ENCODE measurements around the gene HMX3. TPM values are rescaled to one million over a fixed set of nuclear protein-coding genes. Genes with fewer than 3 reads are reported as not detected.

HMX3 gene
- total RNA-seq, 1 experiment from 2014 or later = not detected

GRCh38 chr10:123101872-123102271 lies 33.9 kb upstream of the HMX3 start:
- Histone ChIP-seq H3K9me3 (ENCODE audit: control insufficient read depth, low read depth, low read length) (no peaks in the 10 kb centered on the region), H3K4ac (ENCODE audit: low read depth, low read length) (no peak overlapping the region), H3K23me2 (ENCODE audit: insufficient read length, low read depth, low read length, poor library complexity, severe bottlenecking) (no peaks in the 10 kb centered on the region), H2AFZ (ENCODE audit: low read length) (no peak overlapping the region), H4K20me1 (ENCODE audit: control insufficient read depth, insufficient read depth, insufficient read length) (peaks cover 2% of the 10 kb centered on the region), H3K4me2 (ENCODE audit: insufficient read depth, insufficient read length, low read length) (no peak overlapping the region), H3K27me3 (ENCODE audit: insufficient read depth, low read length) (no peaks in the 10 kb centered on the region), H4K5ac (ENCODE audit: insufficient read length, low read depth, low read length) (no peak overlapping the region), H3K27ac (ENCODE audit: insufficient read length, low read depth, low read length) (no peak overlapping the region), H3K23ac (ENCODE audit: insufficient read length, low read depth, low read length) (no peak overlapping the region), H3K79me1 (ENCODE audit: insufficient read depth, low read depth, low read length, poor library complexity, severe bottlenecking) (no peaks in the 10 kb centered on the region), H2AK5ac (ENCODE audit: insufficient read length, low read length) (no peak overlapping the region), H4K8ac (replicated peaks; ENCODE audit: insufficient read length, low read depth, low read length) (no peak overlapping the region), H3K56ac (ENCODE audit: insufficient read length, low read depth, low read length) (no peak overlapping the region), H2BK5ac (ENCODE audit: insufficient read length, low read length) (no peak overlapping the region), H4K91ac (ENCODE audit: insufficient read length, low read depth, low read length) (no peak overlapping the region), H3K4me1 (ENCODE audit: insufficient read depth, low read length) (no peaks in the 10 kb centered on the region; the same call in 1 of the 2 replicates), H3K79me2 (ENCODE audit: insufficient read depth, low read length) (no peaks in the 10 kb centered on the region), H3K9ac (ENCODE audit: extremely low read depth, insufficient read length, low read length) (no peak overlapping the region), H2BK20ac (ENCODE audit: low read depth, low read length, poor library complexity, severe bottlenecking) (no peak overlapping the region), H3K14ac (ENCODE audit: insufficient read depth, low read length) (no peak overlapping the region), H2BK120ac (ENCODE audit: low read depth, low read length, poor library complexity, severe bottlenecking) (no peak overlapping the region), H2BK12ac (ENCODE audit: insufficient read length, low read depth, low read length) (no peak overlapping the region), H2BK15ac (ENCODE audit: low read depth, low read length) (no peak overlapping the region), H3K18ac (ENCODE audit: insufficient read length, low read depth, low read length) (no peak overlapping the region), H3T11ph (ENCODE audit: low read length) (no peak overlapping the region)
- no peak for TF ChIP-seq CTCF (conservative IDR thresholded peaks at IDR 0.05)
- Mint-ChIP-seq H3K27ac (no peak overlapping the region), H3K4me3 (no peak overlapping the region), H3K4me1 (peaks cover 21 to 22% of the 10 kb centered on the region in 2 experiments), H3K9me3 (no peaks in the 10 kb centered on the region), H3K36me3 (ENCODE audit: insufficient read depth in 1 of 3, low read depth in 3 of 3) (no peaks in the 10 kb centered on the region; a peak in 1 of 7 replicates), H3K27me3 (ENCODE audit: low read depth) (peaks cover 15% of the 10 kb centered on the region)
- peak; percentile 33 for DNase-seq
- no CpG with 5 or more reads among the region's 9 CpGs for WGBS (ENCODE audit: extremely low coverage, insufficient read length, low lambda C conversion rate)
